ENCODE data around the gene NLGN1. TPM values are rescaled to one million over a fixed set of nuclear protein-coding genes. Genes with fewer than 3 reads are reported as not detected.

Gene NLGN1
- total RNA-seq, 1 donor from 2014 or later, result 9.5 TPM

Small RNA genes within 50 kb of the gene (small RNA-seq; reads per million reads assigned to genes)
- gene RN7SKP234 (ENCODE audit: low replicate concordance), result not detected

Data from skin of body (tissue), 2 donors.